PFSK-1 (cell line): ENCODE measurements around the gene EPHA8.

Source experiments
- POLR2AphosphoS5 ChIP-seq: IDR thresholded peaks from 2 replicates; pipeline ENCODE4 v1.6.1; 2012; ENCODE audit warnings: low read depth, mild to moderate bottlenecking, control low read depth, low read length, moderate library complexity
- REST ChIP-seq, 2 experiments: IDR thresholded peaks; 2 replicates each; pipeline versions ENCODE4 v1.6.1 to v1.8.0; 2011 to 2012; ENCODE audit warnings: low read depth in 2 of 2, low read length in 2 of 2, control low read depth in 1 of 2, inconsistent platforms in 1 of 2, mild to moderate bottlenecking in 1 of 2, moderate library complexity in 1 of 2; ENCODE audit not compliant: insufficient read depth in 1 of 2
- TAF1 ChIP-seq: IDR thresholded peaks from 2 replicates; pipeline ENCODE4 v1.6.1; 2012; ENCODE audit warnings: low read length, control low read depth, borderline replicate concordance; ENCODE audit not compliant: insufficient read depth

- TF ChIP-seq TAF1 (no peak), POLR2AphosphoS5 (no peak), REST (IDR thresholded peaks at IDR 0.05; ENCODE audit: insufficient read depth in 1 of 2, low read depth in 2 of 2, low read length in 2 of 2) (no peak)
These were observed 72.1 kb downstream of the EPHA8 start for GRCh38 chr1:22635436-22635835.
